ENCODE measurements around the gene OR5D14. TPM values are rescaled to one million over a fixed set of nuclear protein-coding genes. Genes with fewer than 3 reads are reported as not detected.

Gene OR5D14
- total RNA-seq (2014; rRNA removed; shearing (Covaris generic)) (not detected in 2 replicates), polyA plus RNA-seq (2016; fragmentation: Nextera tagmentation; extraction: Ambion mirVana) (not detected in 2 replicates)

DNA sequence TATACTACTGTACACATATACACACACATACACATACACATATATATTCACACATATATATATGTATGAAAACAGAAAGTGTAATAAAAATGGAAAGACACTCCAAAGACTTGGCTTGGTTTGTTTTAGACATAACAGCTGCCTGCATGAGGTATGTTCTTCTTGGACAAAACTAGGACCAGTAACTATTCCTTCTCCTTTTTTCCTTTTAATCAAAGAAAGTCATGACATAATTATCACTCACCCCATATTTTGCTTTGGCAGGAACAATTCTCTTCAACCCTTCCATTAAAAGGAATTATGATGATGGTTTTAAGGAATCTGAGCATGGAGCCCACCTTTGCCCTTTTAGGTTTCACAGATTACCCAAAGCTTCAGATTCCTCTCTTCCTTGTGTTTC is at the start of gene OR5D14:
OR5D14 (plus strand) TSS at position 301 of the 400 bp plus-strand sequence; CDS start at position 301, 0 bp downstream.
- H4K20me1 ChIP-seq (ENCODE audit: insufficient read depth) = no peaks in the 10 kb centered on the region
- in situ Hi-C loops (cut with MboI) = no loop called here
- H3K4me3 ChIP-seq = no peak within 1 kb of the TSS
- TF ChIP-seq EZH2 (IDR thresholded peaks at IDR 0.05; ENCODE audit: insufficient read depth, poor library complexity, severe bottlenecking) = no peak
- no peak for TF ChIP-seq EZH2phosphoT487 (IDR thresholded peaks at IDR 0.05; ENCODE audit: insufficient read depth, low read depth)
- DNase-seq = no peak
- no peaks in the 10 kb centered on the region for H3K27me3 ChIP-seq (replicated peaks; ENCODE audit: insufficient read depth)
- no peaks in the 10 kb centered on the region for H3K79me2 ChIP-seq (ENCODE audit: insufficient read depth)
- no peak within 1 kb of the TSS for H3K4me2 ChIP-seq (ENCODE audit: unreplicated experiment)
- no peaks in the 10 kb centered on the region for H3K4me1 ChIP-seq (ENCODE audit: insufficient read depth)
- no peak within 1 kb of the TSS for H3K27ac ChIP-seq
- no peak within 1 kb of the TSS for H2AFZ ChIP-seq
- H3F3A ChIP-seq (ENCODE audit: insufficient read depth) = no peaks in the 10 kb centered on the region
- H3K9me2 ChIP-seq (ENCODE audit: insufficient read depth) = no peaks in the 10 kb centered on the region
- H3K9me3 ChIP-seq (ENCODE audit: low read depth) = no peaks in the 10 kb centered on the region
- H3K9ac ChIP-seq = no peak within 1 kb of the TSS
- no peaks in the 10 kb centered on the region for H3K36me3 ChIP-seq (ENCODE audit: low read depth)

GRCh38 chr11:55773138-55773537 is 22.2 kb upstream of the OR5D14 start, which contains the start of gene OR5D13:
Gene OR5D13, plus strand, starts transcription at chr11:55773438. Its CDS starts 0 bp downstream, at chr11:55773438.
- Histone ChIP-seq H3K9me3 (ENCODE audit: low read depth) (no peaks in the 10 kb centered on the region), H3K4me3 (no peak within 1 kb of the TSS), H3K9ac (no peak within 1 kb of the TSS), H3F3A (ENCODE audit: insufficient read depth) (no peaks in the 10 kb centered on the region), H3K27ac (no peak within 1 kb of the TSS), H3K4me1 (ENCODE audit: insufficient read depth) (no peaks in the 10 kb centered on the region), H3K27me3 (replicated peaks; ENCODE audit: insufficient read depth) (no peaks in the 10 kb centered on the region), H4K20me1 (ENCODE audit: insufficient read depth) (no peaks in the 10 kb centered on the region), H3K79me2 (ENCODE audit: insufficient read depth) (no peaks in the 10 kb centered on the region), H3K36me3 (ENCODE audit: low read depth) (no peaks in the 10 kb centered on the region), H2AFZ (no peak within 1 kb of the TSS), H3K4me2 (ENCODE audit: unreplicated experiment) (no peak within 1 kb of the TSS), H3K9me2 (ENCODE audit: insufficient read depth) (no peaks in the 10 kb centered on the region)
- DNase-seq = no peak
- TF ChIP-seq EZH2phosphoT487 (IDR thresholded peaks at IDR 0.05; ENCODE audit: insufficient read depth, low read depth) (no peak), EZH2 (IDR thresholded peaks at IDR 0.05; ENCODE audit: insufficient read depth, poor library complexity, severe bottlenecking) (no peak)
- in situ Hi-C loops (cut with MboI) = no loop called here

DNA sequence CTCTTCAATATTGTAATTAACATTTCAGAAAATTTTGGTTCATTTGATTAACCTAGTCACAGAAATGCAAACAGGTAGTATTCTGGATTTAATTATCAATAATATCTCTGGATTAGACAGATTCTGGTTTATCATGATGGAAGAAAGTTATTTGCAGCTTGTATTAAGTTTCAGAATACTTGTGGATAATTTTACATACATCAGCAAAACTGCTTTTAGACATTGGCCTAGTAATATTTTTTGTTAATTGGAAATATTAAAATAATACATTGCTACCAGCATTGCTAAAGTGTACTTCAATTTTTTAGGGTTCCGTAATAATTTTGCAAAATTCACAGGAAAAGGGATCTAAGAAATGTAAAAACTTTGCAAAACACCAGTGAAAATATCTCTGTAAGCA is 3.8 kb upstream of the OR5D14 start:
- Histone ChIP-seq H3K79me2 (ENCODE audit: insufficient read depth) (no peaks in the 10 kb centered on the region), H2AFZ (no peak overlapping the region), H4K20me1 (ENCODE audit: insufficient read depth) (no peaks in the 10 kb centered on the region), H3K9me3 (ENCODE audit: low read depth) (no peaks in the 10 kb centered on the region), H3K4me2 (ENCODE audit: unreplicated experiment) (no peak overlapping the region), H3K9me2 (ENCODE audit: insufficient read depth) (no peaks in the 10 kb centered on the region), H3K27me3 (replicated peaks; ENCODE audit: insufficient read depth) (no peaks in the 10 kb centered on the region), H3K36me3 (ENCODE audit: low read depth) (no peaks in the 10 kb centered on the region), H3K9ac (no peak overlapping the region), H3K4me3 (no peak overlapping the region), H3K4me1 (ENCODE audit: insufficient read depth) (no peaks in the 10 kb centered on the region), H3F3A (ENCODE audit: insufficient read depth) (no peaks in the 10 kb centered on the region), H3K27ac (no peak overlapping the region)
- DNase-seq = no peak
- WGBS, 2 experiments (ENCODE audit: low coverage in 1 of 2, low lambda C conversion rate in 2 of 2, missing lambda C conversion rate in 2 of 2) = 35 to 58% methylated on average over 1 of the region's 1 CpG
- no peak for TF ChIP-seq EZH2phosphoT487 (IDR thresholded peaks at IDR 0.05; ENCODE audit: insufficient read depth, low read depth)
- TF ChIP-seq EZH2 (IDR thresholded peaks at IDR 0.05; ENCODE audit: insufficient read depth, poor library complexity, severe bottlenecking) = no peak
- in situ Hi-C loops (cut with MboI) = no loop called here

DNA sequence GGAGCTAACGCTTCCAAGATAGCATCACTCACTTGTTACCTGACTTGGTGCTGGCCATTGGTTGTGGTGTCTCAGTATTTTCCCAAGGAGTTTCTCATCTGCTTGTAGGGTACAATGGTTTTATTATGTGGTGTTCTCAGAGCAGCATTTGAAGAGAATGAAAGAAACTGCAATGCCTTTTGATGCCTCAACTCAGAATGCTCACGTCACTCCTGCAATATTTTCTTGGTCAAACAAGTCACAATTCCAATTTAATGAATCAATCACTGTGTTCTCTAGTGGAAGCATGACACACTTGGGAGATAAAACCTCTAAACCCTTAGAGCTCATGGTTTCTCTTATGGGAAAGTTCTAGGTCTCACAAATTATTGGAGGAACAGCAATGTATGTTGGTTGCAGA is 2.0 kb upstream of the OR5D14 start:
- no peaks in the 10 kb centered on the region for H3K27me3 ChIP-seq (replicated peaks; ENCODE audit: insufficient read depth)
- no peak overlapping the region for H2AFZ ChIP-seq
- 11 to 14% methylated on average over 2 of the region's 2 CpGs for WGBS, 2 experiments (ENCODE audit: low coverage in 1 of 2, low lambda C conversion rate in 2 of 2, missing lambda C conversion rate in 2 of 2)
- no peak for DNase-seq
- H3K4me2 ChIP-seq (ENCODE audit: unreplicated experiment) = no peak overlapping the region
- H3K27ac ChIP-seq = no peak overlapping the region
- H3K4me1 ChIP-seq (ENCODE audit: insufficient read depth) = no peaks in the 10 kb centered on the region
- no peak overlapping the region for H3K9ac ChIP-seq
- no peak overlapping the region for H3K4me3 ChIP-seq
- in situ Hi-C loops (cut with MboI) = no loop called here
- TF ChIP-seq EZH2phosphoT487 (IDR thresholded peaks at IDR 0.05; ENCODE audit: insufficient read depth, low read depth) = no peak
- no peak for TF ChIP-seq EZH2 (IDR thresholded peaks at IDR 0.05; ENCODE audit: insufficient read depth, poor library complexity, severe bottlenecking)
- H3F3A ChIP-seq (ENCODE audit: insufficient read depth) = no peaks in the 10 kb centered on the region
- H3K36me3 ChIP-seq (ENCODE audit: low read depth) = no peaks in the 10 kb centered on the region
- H3K79me2 ChIP-seq (ENCODE audit: insufficient read depth) = no peaks in the 10 kb centered on the region
- no peaks in the 10 kb centered on the region for H3K9me3 ChIP-seq (ENCODE audit: low read depth)
- no peaks in the 10 kb centered on the region for H4K20me1 ChIP-seq (ENCODE audit: insufficient read depth)
- no peaks in the 10 kb centered on the region for H3K9me2 ChIP-seq (ENCODE audit: insufficient read depth)

GRCh38 chr11:55806248-55806647 is 10.9 kb downstream of the OR5D14 start:
- Histone ChIP-seq H4K20me1 (ENCODE audit: insufficient read depth) (no peaks in the 10 kb centered on the region), H3K9me2 (ENCODE audit: insufficient read depth) (no peaks in the 10 kb centered on the region), H3K4me2 (ENCODE audit: unreplicated experiment) (no peak overlapping the region), H3K27ac (no peak overlapping the region), H3K36me3 (ENCODE audit: low read depth) (no peaks in the 10 kb centered on the region), H3K9ac (no peak overlapping the region), H3K4me3 (no peak overlapping the region), H2AFZ (no peak overlapping the region), H3K27me3 (replicated peaks; ENCODE audit: insufficient read depth) (no peaks in the 10 kb centered on the region), H3F3A (ENCODE audit: insufficient read depth) (no peaks in the 10 kb centered on the region), H3K4me1 (ENCODE audit: insufficient read depth) (no peaks in the 10 kb centered on the region), H3K79me2 (ENCODE audit: insufficient read depth) (no peaks in the 10 kb centered on the region), H3K9me3 (ENCODE audit: low read depth) (no peaks in the 10 kb centered on the region)
- TF ChIP-seq EZH2 (IDR thresholded peaks at IDR 0.05; ENCODE audit: insufficient read depth, poor library complexity, severe bottlenecking) = no peak
- TF ChIP-seq EZH2phosphoT487 (IDR thresholded peaks at IDR 0.05; ENCODE audit: insufficient read depth, low read depth) = no peak
- WGBS, 2 experiments (ENCODE audit: low coverage in 1 of 2, low lambda C conversion rate in 2 of 2, missing lambda C conversion rate in 2 of 2) = 28 to 47% methylated on average over 1 of the region's 1 CpG
- no peak for DNase-seq
- in situ Hi-C loops (cut with MboI) = loop anchor here (25.0 kb wide), 1 partner anchor 1231 kb away; no protein-coding TSS in a partner anchor

Measured in GM23248 (cell line).